BE2C (cell line): ENCODE results near the gene AKT3. TPM values are rescaled to one million over a fixed set of nuclear protein-coding genes. Genes with fewer than 3 reads are reported as not detected.
A peak's percentile ranks its signal among the peaks of the same experiment; 100 is the strongest.

Experiments used
- DNase-seq: peaks from one replicate; pipeline ENCODE4 v3.0.0-alpha.2; 2020
- H3K27me3 ChIP-seq: fragments of 250-450 bp; sonication (Bioruptor Pico); 2 replicates; pipeline ENCODE4 v1.5.1; 2020; ENCODE audit warnings: mild to moderate bottlenecking
- H3K36me3 ChIP-seq: fragments of 250-450 bp; sonication (Bioruptor Pico); 2 replicates; pipeline ENCODE4 v1.5.1; 2020; ENCODE audit warnings: mild to moderate bottlenecking
- H3K4me1 ChIP-seq: fragments of 250-450 bp; sonication (Bioruptor Pico); 2 replicates; pipeline ENCODE4 v1.5.1; 2020
- H3K4me3 ChIP-seq: 2 replicates; pipeline ENCODE4 v1.5.1; 2011; ENCODE audit warnings: low read depth, low read length
- H3K9me3 ChIP-seq: fragments of 250-450 bp; sonication (Bioruptor Pico); 2 replicates; pipeline ENCODE4 v1.5.1; 2020
- polyA plus RNA-seq: library from polyadenylated mRNA; unstranded; fragments of >200 nt; gene quantifications from one replicate; pipeline ENCODE4 v1.2.1, GENCODE V29; 2012; ENCODE audit warnings: low read depth, missing spikeins; ENCODE audit not compliant: insufficient read length, insufficient read depth
- TF ChIP-seq, protein P1 (sequence below): IDR thresholded peaks from 2 replicates; pipeline ENCODE4 v1.5.1; 2012; ENCODE audit warnings: mild to moderate bottlenecking, low read depth, low read length

Gene AKT3
- 18.0 TPM for polyA plus RNA-seq

DNA sequence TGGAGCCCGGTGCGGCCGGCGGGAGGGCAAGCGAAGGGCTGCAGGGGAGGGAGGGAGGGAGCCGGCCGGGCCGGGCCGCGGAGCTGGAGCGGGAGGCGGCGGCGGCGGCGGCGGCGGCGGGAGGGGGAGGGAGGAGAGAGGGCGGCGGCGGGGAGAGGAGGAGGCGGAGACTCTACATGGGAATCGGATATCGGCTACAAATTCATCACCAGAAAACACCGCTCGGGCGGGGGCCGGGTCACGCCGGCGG, at the start of gene AKT3:
TSS of gene AKT3 (minus strand) at position 42 of the 250 bp plus-strand sequence. CDS start 7,073 bp downstream, outside the sequence.
- DNase-seq, result peak; percentile 88
- Histone ChIP-seq H3K9me3 (no peaks in the 10 kb centered on the region), H3K36me3 (0 out of 2 replicates have a peak, but pooled peaks cover 3% of the 10 kb centered on the region), H3K27me3 (peaks cover 3% of the 10 kb centered on the region; the same call in 1 of the 2 replicates), H3K4me3 (peak within 1 kb of the TSS; percentile 83), H3K4me1 (peaks cover 5% of the 10 kb centered on the region; the same call in 1 of the 2 replicates)
- TF ChIP-seq, protein P1, sequence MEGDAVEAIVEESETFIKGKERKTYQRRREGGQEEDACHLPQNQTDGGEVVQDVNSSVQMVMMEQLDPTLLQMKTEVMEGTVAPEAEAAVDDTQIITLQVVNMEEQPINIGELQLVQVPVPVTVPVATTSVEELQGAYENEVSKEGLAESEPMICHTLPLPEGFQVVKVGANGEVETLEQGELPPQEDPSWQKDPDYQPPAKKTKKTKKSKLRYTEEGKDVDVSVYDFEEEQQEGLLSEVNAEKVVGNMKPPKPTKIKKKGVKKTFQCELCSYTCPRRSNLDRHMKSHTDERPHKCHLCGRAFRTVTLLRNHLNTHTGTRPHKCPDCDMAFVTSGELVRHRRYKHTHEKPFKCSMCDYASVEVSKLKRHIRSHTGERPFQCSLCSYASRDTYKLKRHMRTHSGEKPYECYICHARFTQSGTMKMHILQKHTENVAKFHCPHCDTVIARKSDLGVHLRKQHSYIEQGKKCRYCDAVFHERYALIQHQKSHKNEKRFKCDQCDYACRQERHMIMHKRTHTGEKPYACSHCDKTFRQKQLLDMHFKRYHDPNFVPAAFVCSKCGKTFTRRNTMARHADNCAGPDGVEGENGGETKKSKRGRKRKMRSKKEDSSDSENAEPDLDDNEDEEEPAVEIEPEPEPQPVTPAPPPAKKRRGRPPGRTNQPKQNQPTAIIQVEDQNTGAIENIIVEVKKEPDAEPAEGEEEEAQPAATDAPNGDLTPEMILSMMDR, result no peak

DNA sequence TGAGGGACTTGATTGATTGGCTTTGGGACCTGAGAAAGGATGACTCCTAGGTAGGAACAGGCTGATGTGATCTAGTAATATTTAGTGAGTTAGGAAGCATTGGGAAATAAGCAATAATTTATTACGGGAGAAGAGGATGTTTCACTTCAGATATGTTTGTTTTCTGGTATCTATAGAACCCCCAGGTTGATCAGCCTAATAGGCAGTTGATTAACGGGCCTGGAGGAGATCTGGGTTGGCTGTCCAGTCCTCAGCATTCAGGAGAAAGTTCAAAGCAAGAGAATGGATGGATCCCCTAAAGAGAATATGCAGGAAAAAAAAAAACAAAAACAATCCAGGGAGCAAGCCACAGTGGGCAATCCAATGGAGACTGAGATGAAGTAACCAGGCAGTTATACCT, 48.2 kb upstream of the AKT3 start:
- no peak overlapping the region for H3K4me3 ChIP-seq
- H3K9me3 ChIP-seq, result no peaks in the 10 kb centered on the region
- H3K4me1 ChIP-seq, result peaks cover 4% of the 10 kb centered on the region
- no peak for DNase-seq
- no peaks in the 10 kb centered on the region for H3K36me3 ChIP-seq
- TF ChIP-seq, protein P1, result no peak
- no peaks in the 10 kb centered on the region for H3K27me3 ChIP-seq

DNA sequence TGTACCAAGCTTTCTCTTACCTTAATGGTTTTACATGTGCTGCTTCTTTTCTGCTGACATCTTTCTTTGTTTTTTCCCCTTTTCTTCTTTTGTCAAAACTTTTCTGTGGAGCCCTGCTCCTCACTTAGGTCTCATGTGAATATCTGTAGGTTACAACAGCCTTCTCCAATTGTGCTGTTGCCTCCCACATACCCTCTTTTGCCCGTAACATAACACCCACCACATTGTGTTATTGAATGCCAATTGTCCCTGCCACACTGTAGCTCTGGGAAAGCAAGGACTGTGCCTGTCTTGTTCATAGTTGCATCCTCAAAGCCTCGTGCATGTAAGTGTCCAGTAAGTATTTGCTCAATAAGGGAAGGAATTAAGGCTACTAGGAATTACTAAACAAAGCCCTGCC, 46.3 kb upstream of the AKT3 start:
- no peaks in the 10 kb centered on the region for H3K27me3 ChIP-seq
- no peak overlapping the region for H3K4me3 ChIP-seq
- H3K4me1 ChIP-seq, result no peaks in the 10 kb centered on the region
- no peaks in the 10 kb centered on the region for H3K36me3 ChIP-seq
- DNase-seq, result no peak
- TF ChIP-seq, protein P1, result no peak
- H3K9me3 ChIP-seq, result no peaks in the 10 kb centered on the region

DNA sequence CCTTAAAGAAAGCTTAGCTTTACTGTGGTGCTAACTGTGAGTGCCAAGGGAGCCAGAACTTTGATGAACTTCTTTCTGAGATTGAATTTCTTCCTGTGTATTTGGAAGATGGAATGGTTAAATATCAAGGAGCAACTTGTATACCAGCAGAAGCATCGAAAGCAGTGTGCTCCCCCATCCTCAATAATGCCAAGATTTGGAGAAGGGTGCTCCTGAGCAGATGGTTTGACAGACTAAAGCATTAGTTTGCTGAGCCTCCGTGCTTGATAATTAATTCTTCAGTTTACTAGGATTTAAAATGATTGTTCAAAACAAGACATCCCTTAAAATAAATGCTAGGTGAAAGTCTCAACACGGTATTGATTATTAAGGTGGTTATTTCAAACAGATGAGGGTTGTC, 42.4 kb upstream of the AKT3 start:
- no peaks in the 10 kb centered on the region for H3K9me3 ChIP-seq
- TF ChIP-seq, protein P1, result no peak
- no peak for DNase-seq
- H3K36me3 ChIP-seq, result no peaks in the 10 kb centered on the region
- no peaks in the 10 kb centered on the region for H3K27me3 ChIP-seq
- peaks cover 6% of the 10 kb centered on the region; the same call in 1 of the 2 replicates for H3K4me1 ChIP-seq
- H3K4me3 ChIP-seq, result no peak overlapping the region

DNA sequence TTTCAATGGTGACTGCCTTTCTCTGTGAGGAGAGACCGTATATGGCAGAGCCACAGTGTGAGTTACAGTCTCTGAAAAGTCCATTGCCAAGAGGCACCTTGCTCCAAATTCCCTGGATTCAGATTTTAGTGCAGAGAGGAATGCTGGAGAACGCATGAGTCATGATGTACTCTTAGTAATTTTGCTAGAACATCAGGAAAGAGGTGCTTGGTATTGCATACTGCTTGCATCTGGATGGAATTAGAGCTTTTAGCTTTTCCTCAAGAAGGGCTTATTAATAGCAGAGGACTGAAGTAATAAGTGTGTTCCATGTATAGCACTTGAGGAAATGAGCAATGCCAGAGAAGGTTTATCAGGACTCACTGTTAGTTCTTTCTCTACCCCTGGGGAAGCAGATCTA, 40.5 kb upstream of the AKT3 start:
- Histone ChIP-seq H3K27me3 (no peaks in the 10 kb centered on the region), H3K9me3 (no peaks in the 10 kb centered on the region), H3K4me3 (no peak overlapping the region), H3K36me3 (no peaks in the 10 kb centered on the region), H3K4me1 (peaks cover 6% of the 10 kb centered on the region; the same call in 1 of the 2 replicates)
- DNase-seq, result no peak
- TF ChIP-seq, protein P1, result no peak

DNA sequence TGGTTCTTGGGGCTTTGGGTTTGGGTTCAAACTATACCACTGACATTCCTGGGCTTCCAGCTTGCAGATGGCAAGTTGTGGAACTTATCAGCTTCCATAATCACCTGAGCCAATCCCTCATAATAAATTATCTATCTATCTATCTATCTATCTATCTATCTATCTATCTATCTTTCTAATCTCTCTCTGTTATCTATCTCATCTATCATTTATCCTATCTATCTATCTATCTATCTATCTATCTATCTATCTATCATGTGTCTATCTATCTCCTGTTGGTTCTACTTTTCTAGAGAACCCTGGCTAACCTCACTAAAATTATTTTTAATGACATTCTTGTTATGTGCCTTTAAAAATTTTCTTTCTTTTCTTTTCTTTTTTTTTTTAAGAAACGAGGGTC, 35.8 kb upstream of the AKT3 start:
- peaks cover 1% of the 10 kb centered on the region; the same call in 1 of the 2 replicates for H3K4me1 ChIP-seq
- H3K27me3 ChIP-seq, result no peaks in the 10 kb centered on the region
- no peak for DNase-seq
- no peaks in the 10 kb centered on the region for H3K36me3 ChIP-seq
- H3K4me3 ChIP-seq, result no peak overlapping the region
- no peaks in the 10 kb centered on the region for H3K9me3 ChIP-seq
- TF ChIP-seq, protein P1, result no peak
